Astrocyte (in vitro differentiated cells and primary cell): ENCODE results near the gene SUGT1.

ENCODE experiments used
- EZH2 ChIP-seq: IDR thresholded peaks from 2 replicates; pipeline ENCODE4 v1.6.1; 2012; ENCODE audit warnings: mild to moderate bottlenecking, low read length, inconsistent platforms; ENCODE audit not compliant: insufficient read depth
- TF ChIP-seq, protein P1 (sequence below): IDR thresholded peaks from 2 replicates; pipeline ENCODE4 v1.5.1; 2011; ENCODE audit warnings: low read depth, mild to moderate bottlenecking, inconsistent platforms, low read length, moderate library complexity; ENCODE audit not compliant: insufficient read depth

DNA sequence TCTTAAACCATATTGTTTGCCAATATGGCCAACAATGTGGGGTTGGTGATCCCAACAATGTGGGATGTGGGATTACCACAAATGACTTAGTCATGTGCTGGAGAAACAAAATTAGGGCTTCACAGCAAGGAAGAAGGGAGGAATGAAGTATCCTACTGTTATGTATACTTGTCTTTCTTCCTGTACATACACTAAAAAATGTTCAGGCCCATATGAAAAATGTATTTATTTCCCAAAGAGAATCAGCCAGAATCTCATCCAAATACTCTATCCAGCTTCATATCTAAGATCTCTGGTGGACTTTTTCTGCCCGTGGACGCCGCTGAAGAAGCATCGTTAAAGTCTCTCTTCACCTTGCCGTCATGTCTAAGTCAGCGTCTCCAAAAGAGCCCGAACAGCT lies 10.5 kb upstream of the SUGT1 start, which contains the start of gene HNRNPA1L2:
- TF ChIP-seq, protein P1, sequence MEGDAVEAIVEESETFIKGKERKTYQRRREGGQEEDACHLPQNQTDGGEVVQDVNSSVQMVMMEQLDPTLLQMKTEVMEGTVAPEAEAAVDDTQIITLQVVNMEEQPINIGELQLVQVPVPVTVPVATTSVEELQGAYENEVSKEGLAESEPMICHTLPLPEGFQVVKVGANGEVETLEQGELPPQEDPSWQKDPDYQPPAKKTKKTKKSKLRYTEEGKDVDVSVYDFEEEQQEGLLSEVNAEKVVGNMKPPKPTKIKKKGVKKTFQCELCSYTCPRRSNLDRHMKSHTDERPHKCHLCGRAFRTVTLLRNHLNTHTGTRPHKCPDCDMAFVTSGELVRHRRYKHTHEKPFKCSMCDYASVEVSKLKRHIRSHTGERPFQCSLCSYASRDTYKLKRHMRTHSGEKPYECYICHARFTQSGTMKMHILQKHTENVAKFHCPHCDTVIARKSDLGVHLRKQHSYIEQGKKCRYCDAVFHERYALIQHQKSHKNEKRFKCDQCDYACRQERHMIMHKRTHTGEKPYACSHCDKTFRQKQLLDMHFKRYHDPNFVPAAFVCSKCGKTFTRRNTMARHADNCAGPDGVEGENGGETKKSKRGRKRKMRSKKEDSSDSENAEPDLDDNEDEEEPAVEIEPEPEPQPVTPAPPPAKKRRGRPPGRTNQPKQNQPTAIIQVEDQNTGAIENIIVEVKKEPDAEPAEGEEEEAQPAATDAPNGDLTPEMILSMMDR: no peak
- TF ChIP-seq EZH2: no peak
